Measurements from ENCODE around the gene AOPEP.

AOPEP gene

DNA sequence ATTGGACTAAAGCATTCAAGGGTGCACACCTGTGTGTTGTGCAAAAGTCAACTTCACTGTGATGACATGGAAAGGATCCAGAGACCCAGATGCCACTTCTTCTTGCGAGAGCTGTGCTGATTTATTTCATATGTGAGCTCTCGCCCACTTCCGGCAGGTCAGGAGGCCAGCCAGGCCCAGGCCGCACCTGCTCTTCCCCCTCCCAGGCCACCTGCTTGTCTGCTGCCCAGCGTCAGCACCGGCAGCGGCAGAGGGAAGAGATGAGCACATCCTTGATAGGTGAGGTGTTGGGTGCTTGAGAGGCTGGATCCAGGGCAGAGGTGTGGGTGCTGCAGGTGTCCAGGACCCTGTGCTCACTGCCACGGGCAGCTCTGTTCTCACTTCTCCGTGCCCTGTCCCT is 348.1 kb downstream of the AOPEP start:
- no peak for DNase-seq

DNA sequence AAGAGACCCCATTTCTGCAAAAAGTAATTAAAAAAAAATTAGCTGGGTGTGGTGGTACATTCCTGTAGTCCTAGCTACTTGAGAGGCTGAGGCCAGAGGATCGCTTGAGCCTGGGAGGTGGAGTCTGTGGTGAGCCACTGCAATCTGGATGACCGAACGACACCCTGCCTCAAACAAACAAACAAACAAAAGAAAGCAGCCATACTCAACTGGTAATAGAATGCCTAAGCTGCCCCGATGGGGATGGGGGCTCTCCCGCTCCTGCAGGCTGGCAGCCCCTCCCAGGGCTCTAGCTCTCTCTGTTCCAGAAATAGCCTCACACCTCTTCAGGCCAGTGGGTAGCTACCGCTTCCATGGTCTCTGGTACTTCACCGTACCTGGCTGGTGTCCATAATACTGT is 349.2 kb downstream of the AOPEP start:
- no peak for DNase-seq

DNA sequence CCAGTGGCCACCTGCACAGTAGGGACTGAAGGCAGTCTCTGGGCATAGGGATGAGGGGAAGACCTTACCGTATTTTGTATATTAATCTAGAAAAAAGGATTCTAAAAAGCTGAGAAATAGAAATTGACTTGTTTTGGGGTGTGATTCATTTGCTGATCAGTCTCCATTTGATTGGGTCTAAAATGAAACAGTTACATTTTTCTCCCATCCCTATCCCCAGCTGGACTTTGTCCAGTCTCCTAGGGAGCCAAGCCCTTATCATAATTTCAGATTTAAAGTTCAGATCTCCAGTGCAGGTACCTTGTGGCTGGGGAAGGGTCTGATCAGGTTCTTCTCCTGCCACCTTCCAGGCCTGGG is 350.2 kb downstream of the AOPEP start:
- no peak for DNase-seq

DNA sequence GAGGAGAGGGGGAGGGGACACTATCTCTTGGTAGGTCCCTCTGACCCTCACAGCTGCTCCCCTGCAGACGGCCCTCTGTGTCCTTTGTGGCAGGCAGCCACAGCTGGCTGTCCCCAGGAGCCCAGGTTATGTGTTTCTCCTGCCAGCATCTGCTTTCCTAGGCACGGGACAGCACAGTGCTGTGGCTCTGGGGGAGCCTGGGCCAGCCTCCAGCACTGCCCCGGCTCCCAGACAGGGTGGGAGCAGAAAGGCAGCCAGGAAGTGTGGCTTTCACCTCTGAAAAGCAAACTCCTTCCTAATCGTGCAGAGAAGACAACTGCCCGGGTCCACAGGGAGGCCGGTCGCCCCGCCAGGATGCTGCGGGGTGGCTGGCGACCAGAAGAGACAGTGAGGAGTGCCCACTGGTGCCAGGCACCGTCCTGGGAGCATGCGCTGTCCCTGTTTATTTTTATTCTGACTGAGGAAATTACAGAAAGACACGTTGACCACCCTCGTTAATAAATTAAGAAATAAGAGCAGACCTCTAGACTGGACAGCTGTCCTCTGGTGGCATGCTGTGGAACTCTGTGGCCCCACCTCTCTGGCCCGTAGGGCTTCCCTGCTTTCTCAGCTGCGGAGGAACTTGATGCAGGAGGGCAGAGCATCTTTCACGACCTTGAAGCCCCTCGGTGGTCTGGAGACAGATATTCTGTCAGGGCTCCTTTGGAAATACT is 350.7 kb downstream of the AOPEP start:
- no peak for DNase-seq

DNA sequence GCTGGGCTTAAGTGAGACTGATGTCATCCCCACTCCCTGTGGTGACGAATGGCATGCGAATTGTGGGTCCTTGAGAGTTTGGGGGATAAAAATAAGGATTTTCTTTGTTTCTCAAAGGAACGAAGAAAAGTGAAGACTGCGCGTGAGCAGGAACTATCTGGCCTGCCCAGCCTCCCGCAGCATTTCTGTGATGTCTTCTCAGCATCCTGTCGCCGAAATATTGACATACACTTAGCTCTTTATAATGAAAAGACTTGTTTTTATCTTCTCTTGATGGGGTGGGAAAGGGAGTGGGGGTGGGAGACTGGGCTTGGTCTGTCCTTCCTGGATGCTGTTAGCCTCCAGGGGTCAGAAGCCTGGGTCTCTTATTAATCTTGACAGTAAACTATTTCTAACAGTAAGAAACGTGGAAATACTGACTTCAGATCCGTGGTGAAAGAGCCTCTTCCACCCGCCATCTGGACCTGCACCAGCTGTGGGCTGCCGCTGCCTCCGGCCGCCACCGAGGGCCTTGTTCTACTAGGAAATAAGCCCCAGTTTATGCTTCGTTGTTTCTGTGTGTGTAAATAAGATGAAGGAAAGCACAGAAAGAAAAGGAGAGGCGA is 351.4 kb downstream of the AOPEP start:
- DNase-seq: no peak

DNA sequence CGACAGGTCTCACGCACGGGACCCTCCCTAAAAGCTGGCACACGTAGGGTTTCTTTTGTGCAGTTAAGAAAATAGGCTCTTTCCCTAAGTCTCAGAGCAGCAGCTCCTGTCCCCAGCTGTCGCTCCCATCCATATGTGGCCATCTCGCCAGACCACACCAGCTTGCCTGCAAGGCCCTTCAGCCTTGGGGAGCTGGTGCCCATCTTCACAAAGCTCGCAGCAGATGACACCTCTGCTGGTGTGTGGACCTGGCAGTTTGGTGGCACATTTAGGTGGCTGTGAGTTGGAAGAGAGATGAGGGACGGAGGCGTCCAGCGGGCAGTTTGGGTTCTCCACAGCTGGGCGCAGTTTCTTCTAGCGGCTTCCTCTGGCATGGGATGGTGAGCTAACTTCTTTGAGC is 352.0 kb downstream of the AOPEP start:
- DNase-seq: no peak

DNA sequence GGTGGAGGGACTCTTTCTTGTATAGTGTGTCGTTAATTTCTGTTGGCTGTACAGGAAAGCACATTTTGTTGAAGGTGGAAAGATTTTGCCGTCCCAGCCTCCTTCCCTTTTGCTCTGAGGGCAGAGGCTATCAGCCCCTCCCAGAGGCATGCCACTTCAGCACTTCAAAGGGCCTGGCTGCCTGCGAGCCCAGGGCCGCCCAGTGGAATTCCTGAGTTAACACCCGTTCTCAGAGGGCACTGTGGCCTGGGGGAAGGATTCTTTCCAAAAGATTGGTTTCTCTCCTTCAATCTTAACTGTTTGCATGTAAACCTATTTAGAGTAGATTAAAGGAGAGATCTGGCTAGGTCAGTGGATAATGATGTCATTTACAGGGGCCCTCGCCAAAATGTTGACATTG is 352.4 kb downstream of the AOPEP start:
- no peak for DNase-seq

DNA sequence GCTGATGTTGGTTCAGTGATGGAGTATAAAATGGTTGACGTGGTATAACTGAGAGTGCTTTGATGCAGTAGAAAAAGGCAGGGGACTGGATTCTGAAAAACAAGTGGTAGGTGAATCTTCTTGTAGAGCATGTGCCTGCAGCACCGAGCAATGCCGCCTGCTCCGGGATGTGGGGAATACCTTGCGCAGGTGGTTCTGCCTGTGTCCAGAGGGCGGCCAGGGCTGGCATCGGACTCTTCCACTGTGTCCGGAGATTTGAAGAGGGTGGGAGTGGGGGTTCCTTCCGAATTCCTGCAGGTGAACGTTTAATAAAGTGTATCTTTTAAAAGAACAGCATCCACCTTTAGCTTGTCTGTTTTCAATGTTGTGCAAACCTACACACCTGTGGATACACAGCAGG is 353.0 kb downstream of the AOPEP start:
- no peak for DNase-seq

DNA sequence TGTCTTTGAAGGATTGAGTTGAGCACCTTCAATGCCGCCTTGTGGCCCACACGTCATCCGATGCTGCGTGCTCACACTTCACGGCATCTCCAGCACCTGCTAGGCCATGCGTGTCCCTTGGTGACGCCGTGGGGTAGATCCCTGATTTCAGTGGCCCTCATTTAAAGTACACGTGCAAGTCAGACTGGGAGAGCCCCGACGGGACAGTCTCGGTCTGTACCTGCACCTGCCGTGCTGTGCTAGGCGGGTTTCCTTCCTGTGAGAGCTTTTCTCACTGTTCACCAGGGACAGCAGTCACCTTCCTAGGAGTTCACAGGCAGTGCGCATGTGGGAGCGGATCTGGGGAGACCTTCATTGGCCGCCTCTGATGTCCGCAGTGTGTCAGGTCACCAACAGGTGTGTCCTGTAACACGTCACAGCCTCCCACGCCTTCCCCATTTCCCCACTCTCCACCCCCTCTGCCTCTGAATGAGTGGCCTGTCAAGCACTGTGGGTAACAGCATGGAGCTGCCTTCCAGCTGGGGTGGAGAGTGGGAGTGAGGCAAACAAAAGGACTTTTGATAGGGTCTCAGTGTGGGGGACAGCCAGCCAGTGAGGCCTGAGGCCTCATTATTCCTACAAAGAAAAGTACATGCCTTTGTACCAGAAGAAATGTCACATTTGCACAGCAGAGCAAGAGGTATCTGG is 354.6 kb downstream of the AOPEP start:
- DNase-seq: no peak

DNA sequence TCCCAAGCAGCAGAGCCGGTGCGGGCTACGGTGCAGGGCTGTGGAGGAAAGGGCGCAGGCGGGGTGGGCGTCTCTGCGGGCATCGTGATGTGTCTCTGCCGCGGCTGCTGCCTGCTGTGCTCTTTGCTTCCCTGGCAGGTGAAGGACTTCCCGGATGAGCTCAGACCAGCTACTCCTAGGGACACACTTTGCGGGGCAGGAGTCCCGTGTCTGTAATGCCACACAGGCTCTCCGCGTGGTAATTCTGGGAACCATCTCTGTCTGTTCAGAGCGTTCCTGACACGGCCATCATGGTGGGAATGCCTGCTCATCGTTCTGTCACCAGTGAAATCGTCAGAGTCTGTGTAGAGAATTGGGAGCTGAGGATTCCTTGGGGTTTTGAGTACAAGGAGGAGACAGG is 355.5 kb downstream of the AOPEP start:
- DNase-seq: no peak

DNA sequence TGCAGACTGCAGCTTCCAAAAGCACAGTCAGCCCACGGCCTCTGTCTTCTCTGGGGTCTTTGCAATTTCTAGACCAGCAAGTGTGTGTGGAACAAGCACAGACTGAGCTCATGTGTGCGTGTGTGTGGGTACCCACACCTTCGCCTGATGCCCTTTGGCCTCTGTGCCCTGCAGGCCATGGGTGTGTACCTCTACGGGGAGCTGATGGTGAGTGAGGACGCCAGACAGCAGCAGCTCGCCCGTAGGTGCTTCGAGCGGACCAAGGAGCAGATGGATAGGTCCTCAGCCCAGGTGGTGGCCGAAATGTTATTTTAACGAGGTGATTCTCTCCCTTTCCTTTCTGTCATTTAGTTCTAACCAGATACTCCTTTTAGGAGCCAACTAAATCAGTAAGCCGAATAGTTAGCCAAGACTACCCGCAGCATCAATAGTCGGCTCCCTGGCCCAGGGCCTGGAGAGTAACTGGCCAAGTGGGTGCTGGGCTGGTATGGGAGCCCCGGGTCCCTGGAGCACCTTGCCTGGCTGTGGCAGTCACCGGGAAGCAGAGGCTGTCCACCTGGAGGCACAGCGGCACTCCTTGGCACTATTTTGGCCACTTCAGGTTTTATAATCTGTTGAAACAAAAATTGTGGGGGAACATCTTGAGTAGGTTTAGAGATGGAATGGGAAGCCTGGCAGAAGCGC is 356.0 kb downstream of the AOPEP start:
- DNase-seq: no peak

DNA sequence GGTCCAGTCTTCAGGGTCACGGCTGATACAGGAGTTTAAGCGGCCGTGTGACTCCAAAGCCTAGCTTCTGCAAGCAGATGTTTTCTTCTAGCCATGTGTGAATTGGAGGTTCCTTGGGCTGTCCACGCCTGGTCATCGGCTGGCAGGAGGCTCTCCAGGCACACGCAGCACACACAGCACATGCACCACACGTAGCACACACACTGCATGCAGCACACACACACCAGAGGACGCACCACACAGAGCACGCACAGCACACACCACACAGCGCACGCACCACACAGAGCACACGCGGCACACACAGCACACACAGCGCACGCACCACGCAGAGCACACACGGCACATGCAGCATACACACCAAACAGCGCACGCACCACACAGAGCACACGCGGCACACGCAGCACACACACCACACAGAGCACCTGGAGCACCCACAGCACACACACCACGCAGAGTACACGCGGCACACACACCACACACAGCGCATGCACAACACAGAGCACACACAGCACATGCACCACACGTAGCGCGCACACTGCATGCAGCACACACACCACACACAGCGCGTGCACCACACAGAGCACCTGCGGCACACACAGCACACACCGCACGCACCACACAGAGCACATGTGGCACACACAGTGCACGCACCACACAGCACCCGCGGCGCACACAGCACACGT is 356.7 kb downstream of the AOPEP start:
- no peak for DNase-seq

DNA sequence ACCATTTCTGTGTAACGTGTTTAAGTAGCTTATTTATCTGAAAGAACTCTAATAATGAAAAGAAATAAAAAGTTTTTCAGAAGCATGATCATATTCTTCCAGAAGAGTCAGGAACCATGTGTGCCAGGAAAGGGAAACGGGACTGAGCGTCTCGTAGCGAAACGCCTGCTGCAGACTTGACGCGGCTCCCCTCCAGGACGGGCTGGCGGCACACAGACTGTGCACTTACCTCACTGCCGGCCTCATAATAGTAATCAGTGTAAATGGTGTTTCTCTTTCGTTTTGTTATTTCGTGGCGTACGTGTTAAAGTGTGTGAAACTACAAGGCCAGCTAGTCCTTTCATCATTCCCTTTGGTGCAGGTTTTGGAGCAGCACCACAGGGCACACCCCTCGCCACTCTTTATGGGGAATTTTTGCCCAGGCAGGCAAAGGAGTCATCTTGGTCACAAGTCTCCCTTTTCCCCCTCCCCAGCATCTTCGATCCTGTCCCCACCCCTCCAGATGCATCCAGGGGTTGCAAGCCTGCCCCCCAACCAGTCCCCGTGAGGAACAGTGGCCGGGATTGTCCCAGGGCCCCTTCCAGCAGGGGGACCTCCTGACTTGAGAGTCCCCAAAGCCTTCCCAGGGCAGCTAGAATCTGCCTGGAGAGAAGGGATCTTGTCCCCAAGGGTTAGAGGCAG is 357.9 kb downstream of the AOPEP start:
- no peak for DNase-seq

DNA sequence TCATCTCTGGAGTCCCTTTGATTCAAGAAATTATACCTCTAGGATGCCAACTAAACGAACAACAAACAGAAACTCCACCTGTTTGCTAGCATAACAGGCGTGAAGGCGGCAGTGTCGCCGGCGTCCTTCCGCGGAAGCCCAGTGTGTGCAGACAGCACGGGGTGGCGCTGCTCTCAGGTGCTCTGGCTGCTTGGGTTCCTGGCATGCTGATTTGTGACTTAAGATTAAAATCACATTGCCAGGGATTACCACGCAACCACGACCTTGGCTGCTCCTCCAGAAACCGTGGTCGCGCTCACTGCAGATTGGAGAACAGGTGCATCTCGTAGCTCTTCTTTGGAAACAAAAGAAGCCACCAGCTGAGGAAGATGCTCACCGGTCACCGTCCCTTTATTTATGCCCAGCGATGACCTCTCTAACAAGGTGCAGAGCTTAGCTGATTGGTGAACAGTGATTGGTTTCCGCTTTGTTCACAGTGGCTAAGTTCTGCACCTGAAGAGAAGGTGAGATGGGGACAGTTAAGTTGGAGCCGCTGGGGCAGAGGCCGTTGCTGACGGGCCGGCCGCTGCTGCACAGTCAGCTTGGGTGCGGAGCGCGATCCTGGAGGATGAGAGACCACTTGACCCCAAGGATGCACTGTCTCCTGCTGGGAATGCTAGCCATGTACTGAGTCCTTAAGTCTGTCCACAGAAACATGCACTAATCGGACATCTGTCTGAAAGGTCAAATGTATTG is 358.7 kb downstream of the AOPEP start:
- DNase-seq: no peak

DNA sequence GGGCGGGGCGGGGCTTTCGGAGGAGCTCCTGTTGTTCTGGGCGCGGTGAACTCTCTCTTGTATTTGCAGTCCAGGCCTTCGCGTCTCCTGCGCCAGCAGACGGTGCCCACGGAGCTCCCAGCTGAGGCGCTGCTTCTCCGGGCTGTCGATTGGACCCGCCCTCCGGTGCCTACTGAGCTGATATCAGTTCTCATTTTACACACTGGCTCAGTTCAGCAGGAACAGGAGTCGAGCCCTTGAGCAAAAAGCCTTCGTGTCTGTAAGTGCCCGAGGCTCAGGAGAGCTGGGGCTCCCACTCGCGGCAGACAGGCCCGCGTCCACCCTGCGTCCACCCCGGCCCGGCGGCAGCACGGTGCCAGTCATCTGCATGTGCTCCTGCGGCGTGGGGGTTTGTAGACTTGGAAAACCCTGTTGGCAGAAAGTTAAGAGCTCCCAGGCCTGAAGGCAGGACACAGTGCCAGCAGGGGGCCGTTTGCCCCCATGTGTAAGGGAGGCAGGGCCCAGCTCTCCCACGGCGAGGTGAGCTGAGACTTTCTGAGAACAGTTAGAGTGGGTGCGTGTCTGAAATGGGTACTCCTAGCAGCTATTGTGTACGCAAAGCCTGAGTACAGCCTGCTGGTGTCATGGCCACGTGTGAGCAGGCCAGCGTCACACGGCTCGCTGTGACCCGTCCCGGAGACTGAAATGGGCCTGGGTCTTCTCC is 359.5 kb downstream of the AOPEP start:
- no peak for DNase-seq

DNA sequence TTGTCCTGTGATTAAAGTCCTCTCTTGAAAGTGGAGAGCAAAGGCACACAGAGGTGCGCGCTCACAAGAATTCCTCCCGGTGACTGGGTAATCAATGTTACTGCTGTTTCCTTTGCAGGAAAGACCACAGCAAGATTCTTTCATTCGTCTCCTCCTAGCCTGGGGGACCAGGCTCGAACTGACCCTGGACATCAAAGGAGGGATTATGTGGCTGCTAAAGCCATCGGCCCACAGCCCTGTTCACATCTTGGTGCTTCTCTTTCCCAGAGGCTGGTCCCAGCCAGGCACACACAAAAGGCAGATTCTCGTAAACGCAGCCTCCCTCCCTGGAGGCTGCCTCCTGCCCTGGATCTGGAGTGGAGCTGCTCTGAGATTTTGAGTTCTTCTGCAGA is 360.1 kb downstream of the AOPEP start:
- DNase-seq: no peak

DNA sequence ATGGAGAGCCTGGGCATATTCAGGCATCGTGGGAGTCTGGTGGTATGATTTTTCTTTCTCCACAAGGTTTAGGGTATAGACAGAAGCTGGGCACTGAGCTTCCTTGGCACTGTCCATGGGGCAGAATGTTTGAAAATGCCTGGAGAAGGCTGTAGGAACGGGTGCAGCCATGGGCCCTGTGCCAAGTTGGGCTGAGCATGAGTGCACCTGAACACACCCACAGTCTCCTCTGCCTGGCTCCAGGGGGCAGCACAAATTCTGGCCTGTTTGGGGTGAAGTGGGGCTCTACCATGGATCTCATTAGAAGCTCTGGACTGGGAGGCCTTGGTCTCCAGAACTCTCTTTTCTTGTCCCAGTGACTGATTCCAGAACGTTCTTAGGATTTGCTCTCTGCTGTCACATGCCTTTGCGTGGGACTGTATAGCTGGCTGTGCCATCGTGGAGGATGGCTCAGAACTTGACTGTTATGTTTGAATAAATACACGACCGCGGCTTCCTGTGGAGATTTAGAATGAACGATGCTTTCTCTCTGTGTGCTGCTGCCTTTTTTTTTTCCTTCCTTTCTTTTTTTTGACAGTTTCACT is 361.3 kb downstream of the AOPEP start:
- peak; percentile 13 for DNase-seq

DNA sequence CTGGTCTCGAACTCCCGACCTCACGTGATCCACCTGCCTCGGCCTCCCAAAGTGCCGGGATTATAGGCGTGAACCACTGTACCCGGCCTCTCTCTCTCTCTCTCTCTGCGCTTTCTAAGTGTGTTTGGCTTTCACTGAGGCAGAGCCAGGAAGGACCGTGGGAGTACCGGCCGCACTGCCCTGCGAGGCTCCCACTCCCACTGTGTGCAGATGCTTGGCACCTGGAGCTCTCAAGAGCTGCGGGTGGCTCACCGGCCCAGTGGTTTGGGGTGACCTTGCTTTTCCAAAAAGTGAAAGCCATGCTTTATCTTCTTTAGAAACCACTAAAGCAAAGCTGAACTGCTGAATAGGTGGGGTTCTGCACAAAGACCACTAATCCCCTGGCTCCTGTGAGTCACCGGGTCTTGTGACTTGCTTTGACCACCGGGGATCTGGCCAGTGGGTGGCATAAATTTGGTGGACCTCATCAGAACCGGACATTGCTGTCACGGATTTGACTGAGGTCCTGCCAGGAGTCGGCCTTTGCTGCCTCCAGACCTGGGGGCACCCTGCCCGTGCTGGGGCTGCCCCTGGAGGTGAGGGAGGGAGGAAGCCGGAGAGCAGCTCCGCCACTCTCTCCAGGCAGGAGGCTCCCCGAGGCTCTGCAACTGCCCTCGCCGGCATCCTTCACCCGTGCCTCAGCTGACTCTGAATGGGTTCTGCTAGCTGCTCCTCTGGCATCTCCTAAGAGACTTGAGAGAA is 362.1 kb downstream of the AOPEP start:
- DNase-seq: no peak

DNA sequence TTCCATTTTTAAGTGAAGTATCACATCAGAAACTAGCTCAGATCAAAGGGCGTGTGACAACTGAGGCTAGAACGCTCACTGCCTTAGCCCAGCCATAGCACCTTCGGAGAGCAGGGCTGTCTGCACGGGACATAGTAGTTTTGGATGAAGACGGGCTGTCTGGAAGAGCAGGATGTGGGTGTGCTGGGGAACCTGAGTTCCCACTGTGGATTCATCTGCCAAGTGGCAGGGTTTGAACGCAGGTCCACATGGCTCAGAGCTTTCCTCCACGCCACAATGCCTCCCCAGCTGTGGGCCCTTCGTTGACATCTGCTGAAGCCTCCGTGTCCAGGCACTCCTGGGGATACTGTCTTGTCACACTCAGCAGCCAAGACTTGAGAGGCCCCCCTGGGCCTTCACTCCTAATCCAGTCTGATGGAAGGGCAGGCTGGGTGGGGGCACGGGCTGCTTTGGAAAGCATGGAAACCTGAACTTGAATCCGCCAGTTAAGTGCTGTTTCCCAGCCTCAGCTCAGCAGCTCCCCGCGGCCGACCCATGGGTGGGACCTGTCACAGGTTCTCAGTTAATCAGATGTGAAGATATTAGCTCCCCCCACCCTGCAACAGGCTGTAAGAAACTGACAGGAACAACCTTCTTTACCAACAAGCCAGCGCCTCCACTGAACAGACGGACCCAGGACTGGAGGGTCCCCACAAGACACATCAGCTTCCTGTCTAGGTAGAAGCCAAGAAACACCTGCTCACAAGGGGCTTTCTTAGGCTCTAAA is 362.9 kb downstream of the AOPEP start:
- no peak for DNase-seq

Measured in HCEC 1CT (cell line).